ENCODE data around the gene EPB41L5. TPM values are rescaled to one million over a fixed set of nuclear protein-coding genes. Genes with fewer than 3 reads are reported as not detected.
"Not testable (repeated sequence)": the region's sequence is repeated elsewhere in the genome, so short reads cannot be mapped to it uniquely, and the experiment has no call there.

Gene EPB41L5
- total RNA-seq, 1 donor from 2014 or later, result 29.4 TPM

GRCh38 chr2:120111193-120111592 lies 98.3 kb downstream of the EPB41L5 start:
- no peak for TF ChIP-seq CTCF (IDR thresholded peaks at IDR 0.05)
- DNase-seq (no peak), ATAC-seq (ENCODE audit: low read depth) (no peak)
- Mint-ChIP-seq H3K9me3 (peaks cover 5% of the 10 kb centered on the region), H3K27me3 (no peaks in the 10 kb centered on the region), H3K36me3 (ENCODE audit: low read depth) (no peaks in the 10 kb centered on the region), H3K4me3 (no peak overlapping the region), H3K27ac (no peak overlapping the region), H3K4me1 (peaks cover 17% of the 10 kb centered on the region)
- POLR2A ChIA-PET, result no interaction called here
- CTCF ChIA-PET, result interaction anchor here (4.1 kb wide), 1 partner anchor 65 kb away, joined by 42 read pairs; no protein-coding TSS in a partner anchor
- intact Hi-C loops (cut with micrococcal nuclease), result no loop called here

- CTCF ChIA-PET, result no interaction called here
Observed at GRCh38 chr2:120118018-120118417, 105.1 kb downstream of the EPB41L5 start.

GRCh38 chr2:120118471-120118870 lies 105.6 kb downstream of the EPB41L5 start:
- intact Hi-C loops (cut with micrococcal nuclease), result no loop called here
- CTCF ChIA-PET, result no interaction called here
- POLR2A ChIA-PET, result interaction anchor here (0.6 kb wide), 1 partner anchor 45 kb away, joined by 3 read pairs; no protein-coding TSS in a partner anchor
- H3K4me1 Mint-ChIP-seq, result no peaks in the 10 kb centered on the region
- peaks cover 14% of the 10 kb centered on the region for H3K36me3 Mint-ChIP-seq (ENCODE audit: low read depth)
- ATAC-seq (ENCODE audit: low read depth) (no peak), DNase-seq (no peak)
- peaks cover 13% of the 10 kb centered on the region for H3K9me3 Mint-ChIP-seq
- H3K4me3 Mint-ChIP-seq, result no peak overlapping the region
- no peak for TF ChIP-seq CTCF (IDR thresholded peaks at IDR 0.05)
- no peaks in the 10 kb centered on the region for H3K27me3 Mint-ChIP-seq
- H3K27ac Mint-ChIP-seq, result no peak overlapping the region

More at GRCh38 chr2:120118018-120118417, 105.1 kb downstream of the EPB41L5 start:
- DNase-seq, result no peak
- H3K27ac Mint-ChIP-seq, result no peak overlapping the region
- H3K4me1 Mint-ChIP-seq, result no peaks in the 10 kb centered on the region
- no peak for TF ChIP-seq CTCF (IDR thresholded peaks at IDR 0.05)
- no peak overlapping the region for H3K4me3 Mint-ChIP-seq
- POLR2A ChIA-PET, result interaction anchor here (0.6 kb wide), 1 partner anchor 45 kb away, joined by 3 read pairs; no protein-coding TSS in a partner anchor
- ATAC-seq (ENCODE audit: low read depth), result no peak
- intact Hi-C loops (cut with micrococcal nuclease), result no loop called here
- peaks cover 13% of the 10 kb centered on the region for H3K9me3 Mint-ChIP-seq
- H3K27me3 Mint-ChIP-seq, result no peaks in the 10 kb centered on the region
- peaks cover 14% of the 10 kb centered on the region for H3K36me3 Mint-ChIP-seq (ENCODE audit: low read depth)

GRCh38 chr2:120121337-120121736 lies 108.5 kb downstream of the EPB41L5 start:
- CTCF ChIA-PET, result interaction anchor here (0.6 kb wide), 1 partner anchor 298 kb away, joined by 3 read pairs; no protein-coding TSS in a partner anchor
- H3K4me3 Mint-ChIP-seq; H3K27me3 Mint-ChIP-seq; H3K4me1 Mint-ChIP-seq; POLR2A ChIA-PET; ATAC-seq (ENCODE audit: low read depth); intact Hi-C loops (cut with micrococcal nuclease); DNase-seq; H3K27ac Mint-ChIP-seq: not testable (repeated sequence)
- Mint-ChIP-seq H3K9me3 (peaks cover 13% of the 10 kb centered on the region), H3K36me3 (ENCODE audit: low read depth) (peaks cover 17% of the 10 kb centered on the region)

- Mint-ChIP-seq H3K4me3 (no peak overlapping the region), H3K4me1 (no peaks in the 10 kb centered on the region), H3K36me3 (ENCODE audit: low read depth) (peaks cover 15% of the 10 kb centered on the region), H3K27ac (no peak overlapping the region), H3K27me3 (no peaks in the 10 kb centered on the region), H3K9me3 (peaks cover 13% of the 10 kb centered on the region)
- TF ChIP-seq CTCF (IDR thresholded peaks at IDR 0.05), result no peak
- DNase-seq, result no peak
- CTCF ChIA-PET, result no interaction called here
- POLR2A ChIA-PET, result interaction anchor here (0.7 kb wide), 1 partner anchor 572 kb away, joined by 7 read pairs; no protein-coding TSS in a partner anchor
- intact Hi-C loops (cut with micrococcal nuclease), result no loop called here
- no peak for ATAC-seq (ENCODE audit: low read depth)
Observed at GRCh38 chr2:120123090-120123489, 110.2 kb downstream of the EPB41L5 start.

- Mint-ChIP-seq H3K4me3 (no peak overlapping the region), H3K4me1 (no peaks in the 10 kb centered on the region), H3K27me3 (no peaks in the 10 kb centered on the region), H3K36me3 (ENCODE audit: low read depth) (peaks cover 7% of the 10 kb centered on the region), H3K27ac (no peak overlapping the region), H3K9me3 (peaks cover 3% of the 10 kb centered on the region)
- intact Hi-C loops (cut with micrococcal nuclease), result no loop called here
- ChIA-PET CTCF (no interaction called here), POLR2A (no interaction called here)
- no peak for TF ChIP-seq CTCF (IDR thresholded peaks at IDR 0.05)
- DNase-seq, result no peak
- ATAC-seq (ENCODE audit: low read depth), result no peak
Observed at GRCh38 chr2:120125195-120125594, 112.3 kb downstream of the EPB41L5 start.

Measured in activated B cell treated with CpG ODN at 0.5 μM for 24 hours (primary cell).